ENCODE results near the gene BAMBI.

The BAMBI gene

DNA sequence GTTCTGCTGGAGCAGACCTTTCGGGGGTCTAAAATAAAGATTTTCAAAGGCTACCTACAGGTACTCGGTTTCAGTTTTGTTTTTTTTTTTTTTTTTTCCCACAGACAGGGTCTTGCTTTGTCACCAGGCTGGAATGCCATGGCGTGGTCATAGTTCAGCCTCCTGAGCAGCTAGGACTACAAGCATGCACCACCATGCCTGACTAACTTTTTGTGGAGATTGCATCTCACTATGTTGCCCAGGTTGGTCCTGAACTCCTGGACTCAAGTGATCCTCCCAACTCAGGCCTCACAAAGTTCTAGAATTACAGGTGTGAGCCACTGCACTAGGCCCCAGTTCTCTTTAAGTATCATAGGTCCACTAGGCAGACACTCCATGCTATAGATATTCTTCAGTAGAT is 34.5 kb downstream of the BAMBI start:
- TF ChIP-seq PAX5 (IDR thresholded peaks at IDR 0.05; ENCODE audit: insufficient read depth, low read length, severe bottlenecking) (no peak), TAF1 (IDR thresholded peaks at IDR 0.05; ENCODE audit: low read depth, low read length) (no peak), SPI1 (IDR thresholded peaks at IDR 0.05; ENCODE audit: low read depth, low read length) (no peak), POU2F2 (IDR thresholded peaks at IDR 0.05; ENCODE audit: low read depth, low read length) (no peak), POLR2AphosphoS5 (IDR thresholded peaks at IDR 0.05; ENCODE audit: low read depth, low read length) (no peak), POLR2A (IDR thresholded peaks at IDR 0.05; ENCODE audit: low read depth, low read length) (no peak)
- no peak for FAIRE-seq
- DNase-seq (ENCODE audit: insufficient read length, low spot score) = no peak

DNA sequence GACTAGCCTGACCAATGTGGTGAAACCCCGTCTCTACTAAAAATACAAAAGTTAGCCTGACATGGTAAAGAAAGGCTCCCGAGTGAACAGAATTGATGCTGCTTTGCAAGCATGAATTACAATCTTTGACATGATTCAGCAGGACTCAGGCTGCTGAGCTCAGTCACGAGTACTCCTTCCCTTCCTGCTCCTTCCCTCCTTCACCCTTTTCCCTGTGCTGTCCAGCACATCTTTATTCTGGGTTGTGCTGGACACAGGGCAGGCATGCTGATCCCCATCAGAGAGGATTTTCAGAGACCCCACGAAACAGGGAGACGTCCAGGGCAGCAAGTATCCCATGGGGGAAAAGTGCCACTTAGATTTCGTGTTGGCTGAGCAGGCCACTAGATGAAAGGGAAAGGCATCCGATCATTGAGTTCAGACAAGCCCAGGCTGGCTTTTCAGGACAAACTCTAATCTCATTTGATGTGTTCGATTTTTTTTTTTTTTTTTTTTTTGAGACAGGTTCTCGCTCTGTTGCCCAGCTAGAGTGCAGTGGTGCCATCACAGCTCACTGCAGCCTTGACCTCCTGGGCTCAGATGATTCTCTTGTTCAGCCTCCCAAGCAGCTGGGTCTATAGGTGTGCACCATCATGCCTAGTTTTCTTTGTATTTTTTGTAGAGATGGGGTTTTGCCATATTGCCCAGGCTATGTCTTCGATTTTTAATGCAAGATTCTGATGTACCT is 36.5 kb downstream of the BAMBI start:
- TF ChIP-seq POLR2A (IDR thresholded peaks at IDR 0.05; ENCODE audit: low read depth, low read length) (no peak), TAF1 (IDR thresholded peaks at IDR 0.05; ENCODE audit: low read depth, low read length) (no peak), POU2F2 (IDR thresholded peaks at IDR 0.05; ENCODE audit: low read depth, low read length) (no peak)
- DNase-seq (ENCODE audit: insufficient read length, low spot score) (no peak), FAIRE-seq (no peak)

DNA sequence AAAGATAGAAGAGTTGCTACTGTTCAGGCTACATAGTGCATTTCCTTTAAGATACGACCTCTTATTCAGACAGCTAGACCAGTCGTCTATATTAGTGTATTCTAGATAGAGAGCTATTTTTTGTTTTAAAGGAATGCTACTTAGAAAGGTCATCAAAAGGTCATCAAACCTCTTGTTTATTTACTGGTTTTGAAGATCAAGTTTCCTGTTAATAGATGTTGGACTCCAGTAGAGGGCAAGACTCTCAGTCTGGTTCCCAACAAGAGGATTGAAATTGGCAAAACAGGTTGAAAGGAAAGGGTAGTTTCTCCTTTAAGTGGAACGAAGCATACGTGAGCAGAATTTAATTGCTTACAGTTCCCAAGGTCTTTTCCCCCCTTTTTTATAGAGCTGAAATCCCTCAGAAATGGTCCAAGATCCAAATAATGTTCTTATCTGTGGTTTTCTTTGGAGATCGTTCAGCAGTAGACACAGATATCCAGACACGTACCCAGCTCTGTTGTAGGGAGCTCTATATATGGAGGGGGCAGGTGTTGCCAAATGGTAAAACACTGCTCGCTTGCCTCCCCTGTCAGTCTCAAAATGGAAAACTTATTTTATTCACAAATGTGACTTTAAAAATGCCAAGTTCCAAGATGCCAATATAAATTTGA is 37.2 kb downstream of the BAMBI start:
- TF ChIP-seq POLR2AphosphoS5 (IDR thresholded peaks at IDR 0.05; ENCODE audit: low read depth, low read length) (no peak), SPI1 (IDR thresholded peaks at IDR 0.05; ENCODE audit: low read depth, low read length) (no peak), PAX5 (IDR thresholded peaks at IDR 0.05; ENCODE audit: insufficient read depth, low read length, severe bottlenecking) (no peak), POLR2A (IDR thresholded peaks at IDR 0.05; ENCODE audit: low read depth, low read length) (no peak), TAF1 (IDR thresholded peaks at IDR 0.05; ENCODE audit: low read depth, low read length) (no peak), POU2F2 (IDR thresholded peaks at IDR 0.05; ENCODE audit: low read depth, low read length) (no peak)
- FAIRE-seq (no peak), DNase-seq (ENCODE audit: insufficient read length, low spot score) (no peak)

DNA sequence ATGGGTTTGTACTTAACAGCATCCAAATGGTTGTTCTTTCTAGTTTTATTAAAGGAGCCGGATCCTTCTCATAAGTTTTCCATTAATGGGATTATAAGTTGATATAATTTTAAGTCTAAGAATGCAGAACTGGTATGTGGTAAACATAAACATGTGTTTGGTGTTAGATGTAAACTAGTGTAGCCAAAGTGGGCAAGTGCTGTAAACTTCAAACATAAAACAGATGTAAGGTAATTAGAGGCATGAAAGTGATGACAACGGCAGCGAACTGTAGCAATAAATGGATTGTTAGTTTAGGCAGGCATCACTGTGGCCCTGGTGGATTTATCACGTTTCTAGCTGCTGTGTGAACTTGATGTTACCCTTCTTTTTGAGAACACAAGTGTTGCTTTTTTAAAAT is 37.9 kb downstream of the BAMBI start:
- TF ChIP-seq POU2F2 (IDR thresholded peaks at IDR 0.05; ENCODE audit: low read depth, low read length) (no peak), POLR2AphosphoS5 (IDR thresholded peaks at IDR 0.05; ENCODE audit: low read depth, low read length) (no peak)
- DNase-seq (ENCODE audit: insufficient read length, low spot score) (no peak), FAIRE-seq (no peak)

DNA sequence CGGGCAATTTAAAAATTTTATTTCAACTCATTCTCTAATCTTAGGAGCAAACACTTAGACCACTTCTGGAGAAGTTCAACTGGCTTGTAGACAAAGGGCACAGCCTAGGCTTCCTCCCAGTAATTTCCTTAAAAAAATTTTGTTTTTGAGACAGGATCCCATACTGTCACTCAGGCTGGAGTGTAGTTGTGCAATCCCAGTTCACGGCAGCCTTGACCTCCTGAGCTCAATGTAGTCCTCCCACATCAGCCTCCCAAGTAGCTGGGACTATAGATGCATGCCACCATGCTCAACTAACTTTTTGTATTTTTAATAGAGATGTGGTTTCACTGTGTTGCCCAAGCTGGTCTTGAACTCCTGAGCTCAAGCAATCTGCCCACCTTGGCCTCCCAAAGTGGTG is 38.4 kb downstream of the BAMBI start:
- FAIRE-seq (no peak), DNase-seq (ENCODE audit: insufficient read length, low spot score) (no peak)
- TF ChIP-seq SPI1 (IDR thresholded peaks at IDR 0.05; ENCODE audit: low read depth, low read length) (no peak), POLR2A (IDR thresholded peaks at IDR 0.05; ENCODE audit: low read depth, low read length) (no peak), POU2F2 (IDR thresholded peaks at IDR 0.05; ENCODE audit: low read depth, low read length) (no peak), TAF1 (IDR thresholded peaks at IDR 0.05; ENCODE audit: low read depth, low read length) (no peak), POLR2AphosphoS5 (IDR thresholded peaks at IDR 0.05; ENCODE audit: low read depth, low read length) (no peak), PAX5 (IDR thresholded peaks at IDR 0.05; ENCODE audit: insufficient read depth, low read length, severe bottlenecking) (no peak)

DNA sequence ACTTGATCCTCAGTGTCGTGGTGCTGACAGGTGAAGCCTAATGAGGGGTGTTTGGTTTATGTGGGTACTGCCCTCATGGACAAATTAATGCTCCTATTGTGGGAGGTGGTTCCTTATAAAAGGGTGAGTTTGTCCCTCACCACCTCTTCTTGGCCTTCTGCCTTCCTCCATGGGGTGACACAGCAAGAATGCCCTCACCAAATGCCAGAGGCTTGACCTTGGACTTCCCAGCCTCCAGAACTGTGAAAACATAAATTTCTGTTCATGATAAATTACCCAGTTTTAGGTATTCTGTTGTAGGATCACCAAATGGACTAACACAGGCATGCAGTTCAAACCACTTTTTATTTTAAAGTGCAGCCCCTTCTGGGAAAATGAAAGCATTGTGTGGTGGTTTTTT is 39.4 kb downstream of the BAMBI start:
- no peak for DNase-seq (ENCODE audit: insufficient read length, low spot score)
- FAIRE-seq = no peak
- TF ChIP-seq SPI1 (IDR thresholded peaks at IDR 0.05; ENCODE audit: low read depth, low read length) (no peak), POLR2AphosphoS5 (IDR thresholded peaks at IDR 0.05; ENCODE audit: low read depth, low read length) (no peak), POLR2A (IDR thresholded peaks at IDR 0.05; ENCODE audit: low read depth, low read length) (no peak), TAF1 (IDR thresholded peaks at IDR 0.05; ENCODE audit: low read depth, low read length) (no peak), POU2F2 (IDR thresholded peaks at IDR 0.05; ENCODE audit: low read depth, low read length) (no peak), PAX5 (IDR thresholded peaks at IDR 0.05; ENCODE audit: insufficient read depth, low read length, severe bottlenecking) (no peak)

DNA sequence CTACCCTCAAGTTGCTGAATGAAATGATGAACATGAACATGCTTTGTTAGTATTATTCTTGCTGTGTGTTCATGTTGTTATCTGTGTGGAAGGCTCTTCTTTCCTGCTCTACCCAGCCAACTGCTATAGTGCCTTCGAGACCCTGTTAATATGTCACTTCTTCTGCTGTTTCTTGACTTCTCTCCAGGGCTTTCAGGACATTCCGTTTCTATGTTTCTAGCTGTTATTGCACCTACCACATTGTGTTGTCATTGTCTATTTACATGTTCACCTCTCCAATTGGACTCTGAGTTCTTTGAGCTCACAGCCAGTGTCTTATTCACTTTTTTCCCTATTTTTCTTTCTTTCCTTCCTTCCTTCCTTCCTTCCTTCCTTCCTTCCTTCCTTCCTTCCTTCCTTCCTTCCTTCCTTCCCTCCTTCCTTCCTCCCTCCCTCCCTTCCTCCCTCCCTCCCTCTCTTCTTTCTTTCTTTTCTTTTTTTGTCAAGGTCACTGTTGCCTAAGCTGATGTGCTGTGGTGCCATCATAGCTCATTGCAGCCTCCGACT is 40.4 kb downstream of the BAMBI start:
- no peak for DNase-seq (ENCODE audit: insufficient read length, low spot score)
- no peak for TF ChIP-seq POLR2AphosphoS5 (IDR thresholded peaks at IDR 0.05; ENCODE audit: low read depth, low read length)
- TF ChIP-seq TAF1 (IDR thresholded peaks at IDR 0.05; ENCODE audit: low read depth, low read length) = no peak
- TF ChIP-seq PAX5 (IDR thresholded peaks at IDR 0.05; ENCODE audit: insufficient read depth, low read length, severe bottlenecking) = no peak
- no peak for TF ChIP-seq SPI1 (IDR thresholded peaks at IDR 0.05; ENCODE audit: low read depth, low read length)
- no peak for TF ChIP-seq POU2F2 (IDR thresholded peaks at IDR 0.05; ENCODE audit: low read depth, low read length)
- no peak for TF ChIP-seq POLR2A (IDR thresholded peaks at IDR 0.05; ENCODE audit: low read depth, low read length)
- FAIRE-seq = no peak

DNA sequence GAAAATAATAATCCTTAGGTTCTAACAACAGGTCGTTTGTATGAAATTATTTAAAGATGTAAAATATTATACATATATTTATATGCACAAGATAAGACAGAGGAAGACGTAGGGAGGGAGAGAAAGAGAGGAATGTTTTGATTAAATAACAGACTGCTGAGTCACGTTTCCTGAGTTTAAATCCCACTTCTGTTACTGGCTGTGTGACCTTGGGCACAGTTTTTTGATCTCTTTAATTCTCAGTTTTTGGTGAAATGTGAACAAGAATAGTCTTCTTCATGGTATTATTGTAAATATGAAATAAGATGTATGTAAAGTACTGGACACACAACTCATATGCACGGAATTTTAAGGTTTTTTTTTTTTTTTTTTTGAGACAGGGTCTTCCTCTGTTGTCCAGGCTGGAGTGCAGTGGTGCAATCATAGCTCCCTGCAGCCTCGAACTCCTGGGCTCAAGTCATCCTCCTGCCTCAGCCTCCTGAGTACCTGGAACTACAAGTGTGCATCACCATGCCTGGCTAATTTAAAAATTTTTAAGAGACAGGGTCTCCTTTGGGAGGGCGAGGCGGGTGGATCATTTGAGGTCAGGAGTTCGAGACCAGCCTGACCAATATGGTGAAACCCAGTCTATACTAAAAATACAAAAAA is 42.6 kb downstream of the BAMBI start:
- DNase-seq (ENCODE audit: insufficient read length, low spot score) (no peak), FAIRE-seq (no peak)
- TF ChIP-seq SPI1 (IDR thresholded peaks at IDR 0.05; ENCODE audit: low read depth, low read length) (no peak), POLR2A (IDR thresholded peaks at IDR 0.05; ENCODE audit: low read depth, low read length) (no peak), PAX5 (IDR thresholded peaks at IDR 0.05; ENCODE audit: insufficient read depth, low read length, severe bottlenecking) (no peak), TAF1 (IDR thresholded peaks at IDR 0.05; ENCODE audit: low read depth, low read length) (no peak), POU2F2 (IDR thresholded peaks at IDR 0.05; ENCODE audit: low read depth, low read length) (no peak), POLR2AphosphoS5 (IDR thresholded peaks at IDR 0.05; ENCODE audit: low read depth, low read length) (no peak)

DNA sequence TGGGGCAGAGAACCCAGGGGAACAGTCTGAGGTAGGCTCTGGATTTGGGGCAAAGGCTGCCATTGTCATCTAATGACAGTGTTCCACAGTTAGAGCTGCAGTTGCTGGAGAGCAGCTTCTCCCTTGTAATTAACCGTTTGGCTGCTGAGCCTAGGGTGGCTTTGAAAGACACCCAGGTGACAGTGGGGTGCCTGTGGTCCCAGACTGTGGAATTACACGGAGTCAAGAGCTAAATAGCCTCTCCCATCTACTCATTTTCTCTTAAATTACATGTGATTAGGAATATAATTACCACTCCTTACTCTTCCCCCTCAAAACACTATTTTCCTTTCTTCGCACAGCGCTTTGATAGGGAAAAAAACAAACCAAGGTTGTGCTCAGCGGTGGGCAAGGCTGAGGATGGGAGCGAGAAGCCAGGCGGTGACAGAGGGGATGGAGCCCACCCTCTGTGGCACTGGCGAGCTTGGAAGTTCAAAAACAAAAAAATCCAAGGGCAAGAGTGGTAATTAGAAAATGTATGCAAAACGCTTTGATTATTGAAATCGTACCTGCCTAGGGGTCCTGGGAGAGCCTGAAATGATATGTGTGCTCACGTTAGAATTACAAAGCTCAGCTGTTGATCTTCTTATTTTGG is 44.1 kb downstream of the BAMBI start:
- no peak for FAIRE-seq
- no peak for DNase-seq (ENCODE audit: insufficient read length, low spot score)
- TF ChIP-seq PAX5 (IDR thresholded peaks at IDR 0.05; ENCODE audit: insufficient read depth, low read length, severe bottlenecking) = no peak
- no peak for TF ChIP-seq SPI1 (IDR thresholded peaks at IDR 0.05; ENCODE audit: low read depth, low read length)
- no peak for TF ChIP-seq TAF1 (IDR thresholded peaks at IDR 0.05; ENCODE audit: low read depth, low read length)
- TF ChIP-seq POLR2A (IDR thresholded peaks at IDR 0.05; ENCODE audit: low read depth, low read length) = no peak
- TF ChIP-seq POU2F2 (IDR thresholded peaks at IDR 0.05; ENCODE audit: low read depth, low read length) = no peak
- no peak for TF ChIP-seq POLR2AphosphoS5 (IDR thresholded peaks at IDR 0.05; ENCODE audit: low read depth, low read length)
